CD4-positive, alpha-beta T cell treated with Interleukin-6 at 100 ng/mL for 8 hours (primary cell): ENCODE results near the gene WARS2.

Experiments
- DNase-seq: peaks from one replicate; pipeline ENCODE4 v3.0.0-alpha.2; 2020; ENCODE audit warnings: mixed read lengths, low spot score

The WARS2 gene

DNA sequence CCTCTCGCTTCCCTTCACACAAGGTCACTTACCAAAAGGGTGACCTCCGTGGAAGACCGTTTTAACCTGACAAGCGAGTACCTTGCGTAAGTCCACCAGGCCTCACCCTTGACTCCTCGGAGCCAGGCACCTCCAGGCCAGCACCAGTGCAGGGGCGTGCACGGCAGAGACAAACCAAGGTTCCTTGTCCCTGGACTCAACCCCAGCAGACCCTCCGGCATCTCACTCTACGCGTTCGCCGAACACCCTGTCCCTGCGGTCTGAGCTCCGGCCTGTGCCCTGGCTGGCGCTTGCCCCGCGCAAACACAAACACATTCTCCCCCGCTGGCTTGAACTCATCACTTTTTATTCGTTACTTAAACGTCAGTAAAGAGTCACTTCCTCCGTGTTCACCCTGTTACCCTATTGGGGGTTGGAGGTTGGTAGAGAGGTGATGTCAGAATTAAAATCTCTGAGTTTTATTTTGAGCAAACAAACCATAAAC lies 156.9 kb downstream of the WARS2 start:
- DNase-seq = no peak

DNA sequence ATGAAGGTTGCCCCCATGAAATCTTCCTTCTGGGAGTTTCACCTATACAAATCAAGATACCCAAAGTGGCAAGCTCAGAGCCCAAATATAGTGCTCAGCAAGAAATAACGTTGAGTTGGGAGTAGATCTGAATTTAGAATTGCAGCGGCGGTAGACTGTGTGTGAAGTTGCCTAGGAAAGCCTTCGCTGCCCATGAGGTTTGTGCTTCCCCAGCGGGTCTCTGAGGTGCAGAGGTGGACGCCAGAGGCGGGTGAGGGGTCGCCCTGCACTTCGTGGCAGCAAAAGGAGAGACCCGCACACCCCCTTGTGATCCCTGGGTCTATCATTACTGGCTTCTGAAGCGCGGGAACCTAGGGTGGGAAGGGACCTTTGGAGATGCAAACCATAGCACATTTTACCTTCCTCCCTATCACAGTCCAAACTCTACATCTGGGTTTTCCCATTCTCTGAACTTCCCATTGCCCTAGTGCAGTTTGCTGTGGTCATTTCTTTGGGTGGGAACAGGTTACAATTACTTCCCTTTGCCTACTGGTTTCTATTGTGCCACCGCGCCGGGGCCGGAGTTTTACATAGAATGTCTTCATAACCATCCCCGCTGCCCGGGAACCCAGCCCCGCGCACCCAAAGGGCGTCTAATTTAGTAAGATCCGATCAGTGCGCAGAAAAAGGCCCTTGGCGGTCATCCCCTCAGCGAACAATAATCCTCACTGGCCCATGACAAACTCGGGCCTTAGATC lies 157.5 kb downstream of the WARS2 start:
- no peak for DNase-seq

DNA sequence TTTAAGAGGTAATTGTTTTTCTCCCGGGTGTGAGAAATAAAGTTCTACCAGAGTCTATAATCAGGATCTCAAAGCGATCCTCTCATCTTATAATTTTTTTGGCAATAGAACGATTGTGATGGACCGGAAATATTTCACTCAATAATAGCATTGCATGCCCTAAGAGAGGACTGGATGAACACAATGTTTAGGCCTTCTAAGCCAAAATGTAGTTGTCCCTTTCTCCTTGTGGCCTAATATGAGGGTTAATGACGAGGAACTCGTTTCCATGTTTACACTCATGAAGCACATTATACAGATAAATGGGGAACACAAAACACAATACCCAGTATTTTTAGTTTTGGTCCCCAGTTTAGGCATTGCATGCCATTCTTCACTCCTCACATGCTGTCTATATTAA lies 158.2 kb downstream of the WARS2 start:
- no peak for DNase-seq

DNA sequence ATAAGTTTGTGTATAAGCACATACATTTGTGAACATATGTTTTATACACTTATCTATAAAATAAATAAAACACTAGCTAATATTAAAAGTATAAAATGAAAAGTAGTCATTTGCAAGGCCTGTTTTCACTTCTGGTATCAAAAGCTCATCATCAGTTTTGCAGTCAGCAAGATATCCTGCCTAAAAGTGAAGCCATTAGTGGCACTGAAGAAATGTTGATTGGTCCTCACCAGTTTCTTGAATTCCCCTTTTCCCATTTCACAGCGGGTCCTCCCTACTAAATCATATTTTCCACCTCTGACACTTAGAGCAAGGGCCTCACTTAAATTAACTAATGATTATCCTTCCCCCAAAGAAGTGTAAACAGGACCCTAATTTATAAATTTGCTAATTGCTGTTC lies 159.0 kb downstream of the WARS2 start:
- DNase-seq = no peak
